Measurements from ENCODE around the gene JADE1. TPM values are rescaled to one million over a fixed set of nuclear protein-coding genes. Genes with fewer than 3 reads are reported as not detected.
A peak's percentile ranks its signal among the peaks of the same experiment; 100 is the strongest.

JADE1 gene
- total RNA-seq, 1 donor from 2014 or later, result 26.0 TPM

DNA sequence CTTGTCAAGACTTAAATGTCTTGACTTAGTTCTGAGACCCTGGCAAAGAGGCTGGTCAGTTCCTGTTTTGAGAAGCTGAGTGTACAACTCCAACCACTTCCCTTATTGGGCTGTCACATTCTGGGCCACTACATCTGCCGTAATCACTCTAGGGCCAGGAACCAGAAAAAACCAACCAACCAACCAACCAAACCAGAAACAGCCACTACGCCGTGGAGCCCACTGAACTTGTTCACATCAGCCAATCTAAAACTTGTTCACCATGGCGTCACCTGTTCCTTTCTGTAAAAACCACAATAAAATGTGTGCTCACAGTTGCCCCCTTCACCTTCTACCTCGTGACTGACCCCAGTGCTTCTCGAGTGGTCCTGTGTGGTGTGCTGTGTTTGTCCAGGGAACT lies 107.3 kb downstream of the JADE1 start:
- intact Hi-C loops (cut with DNase I), result no loop called here
- DNase-seq (no peak), ATAC-seq (ENCODE audit: poor library complexity) (peak; percentile 65)

DNA sequence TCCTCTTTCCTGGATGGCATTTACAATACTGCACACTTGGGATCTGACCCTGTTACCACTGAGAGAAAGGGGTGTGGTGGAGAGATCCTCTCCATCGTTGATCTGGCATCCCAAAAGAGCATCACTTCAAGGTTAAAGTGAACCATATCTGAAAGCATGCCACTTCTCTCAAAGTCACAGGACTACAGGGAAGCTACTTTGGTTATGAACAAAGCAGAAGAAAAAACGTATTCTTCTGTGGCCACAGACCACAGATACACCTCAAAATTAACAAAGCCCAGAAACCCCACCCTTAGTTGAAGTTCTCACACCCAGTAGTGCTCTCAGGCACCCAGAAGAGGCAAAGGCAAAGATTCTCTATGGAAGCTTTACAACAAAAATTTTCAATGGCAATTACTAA lies 108.3 kb downstream of the JADE1 start:
- no peak for ATAC-seq (ENCODE audit: poor library complexity)
- intact Hi-C loops (cut with DNase I), result no loop called here
- DNase-seq, result no peak

DNA sequence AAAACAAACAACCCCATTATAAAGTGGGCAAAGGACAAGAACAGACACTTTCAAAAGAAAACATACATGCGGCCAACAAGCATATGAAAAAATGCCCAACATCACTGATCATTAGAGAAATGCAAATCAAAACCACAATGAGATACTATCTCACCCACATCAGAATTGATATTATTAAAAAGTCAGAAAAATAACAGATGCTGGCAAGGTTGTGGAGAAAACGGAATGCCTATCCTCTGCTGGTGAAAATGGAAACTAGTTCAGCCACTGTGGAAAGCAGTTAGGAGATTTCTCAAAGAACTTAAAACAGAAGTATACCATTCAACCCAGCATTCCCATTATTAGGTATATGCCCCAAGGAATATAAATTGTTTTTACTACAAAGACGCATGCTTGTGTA lies 112.5 kb downstream of the JADE1 start:
- intact Hi-C loops (cut with DNase I), result no loop called here
- ATAC-seq (ENCODE audit: poor library complexity) (no peak), DNase-seq (no peak)

All from Right ventricle myocardium superior (tissue), 1 donor.